HEK293 (cell line): Measurements from ENCODE around the gene NAPB.

Experiments used
- CTCF ChIP-seq: fragments of 450-650 bp; formaldehyde crosslinking; IDR thresholded peaks from 2 replicates; pipeline ENCODE4 v1.5.1; 2016; ENCODE audit warnings: missing biosample characterization, missing genetic modification characterization
- HOXC10 ChIP-seq: sonication (generic); formaldehyde crosslinking; IDR thresholded peaks from 2 replicates; pipeline ENCODE4 v1.8.1; 2023; ENCODE audit warnings: mild to moderate bottlenecking, missing genetic modification reagents
- PBX3 ChIP-seq: sonication (generic); formaldehyde crosslinking; IDR thresholded peaks from 2 replicates; pipeline ENCODE4 v1.8.1; 2022; ENCODE audit warnings: mild to moderate bottlenecking, moderate library complexity, missing genetic modification reagents
- ZNF133 ChIP-seq: fragments of 450-650 bp; formaldehyde crosslinking; IDR thresholded peaks from 2 replicates; pipeline ENCODE4 v1.5.1; 2016; ENCODE audit warnings: missing biosample characterization, missing genetic modification characterization
- ZNF140 ChIP-seq: fragments of 450-650 bp; formaldehyde crosslinking; IDR thresholded peaks from 2 replicates; pipeline ENCODE4 v1.5.1; 2016; ENCODE audit warnings: missing biosample characterization, missing genetic modification characterization
- ZNF274 ChIP-seq, 2 experiments: fragments of 200-500 bp in 1 of 2; fragments of 450-650 bp in 1 of 2; sonication (Bioruptor generic) in 1 of 2; formaldehyde crosslinking in 1 of 2; IDR thresholded peaks; 2 replicates each; pipeline versions ENCODE4 v1.5.1 to v1.6.1; 2014 to 2016; ENCODE audit warnings: borderline replicate concordance in 1 of 2, inconsistent platforms in 1 of 2, low read length in 1 of 2, missing biosample characterization in 1 of 2, missing genetic modification characterization in 1 of 2
- ZNF280C ChIP-seq: fragments of 450-650 bp; formaldehyde crosslinking; IDR thresholded peaks from 2 replicates; pipeline ENCODE4 v1.5.1; 2016; ENCODE audit warnings: missing biosample characterization, missing genetic modification characterization
- ZNF423 ChIP-seq: fragments of 450-650 bp; formaldehyde crosslinking; IDR thresholded peaks from 2 replicates; pipeline ENCODE4 v1.5.1; 2016; ENCODE audit warnings: missing biosample characterization, missing genetic modification characterization
- ZNF530 ChIP-seq: fragments of 450-650 bp; formaldehyde crosslinking; IDR thresholded peaks from 2 replicates; pipeline ENCODE4 v1.5.1; 2016; ENCODE audit warnings: low read depth, missing biosample characterization, missing genetic modification characterization
- ZNF777 ChIP-seq: fragments of 450-650 bp; formaldehyde crosslinking; IDR thresholded peaks from 2 replicates; pipeline ENCODE4 v1.5.1; 2017; ENCODE audit warnings: missing biosample characterization, missing genetic modification characterization, borderline replicate concordance

GRCh38 chr20:23450877-23451276 is 29.6 kb upstream of the NAPB start:
- TF ChIP-seq CTCF (tag by site-specific recombination): no peak
- no peak for TF ChIP-seq ZNF280C (tag by site-specific recombination)
- TF ChIP-seq ZNF777 (tag by site-specific recombination): no peak
- no peak for TF ChIP-seq ZNF274 (IDR thresholded peaks at IDR 0.05; ENCODE audit: low read length)
- no peak for TF ChIP-seq ZNF274 (tag by site-specific recombination; IDR thresholded peaks at IDR 0.05; ENCODE audit: borderline replicate concordance)
- TF ChIP-seq ZNF133 (tag by site-specific recombination): no peak
- TF ChIP-seq HOXC10 (CRISPR knock-in tag): no peak
- no peak for TF ChIP-seq ZNF530
- no peak for TF ChIP-seq ZNF140 (tag by site-specific recombination)
- TF ChIP-seq PBX3 (CRISPR knock-in tag): no peak
- TF ChIP-seq ZNF423: no peak
